Measurements from ENCODE around the gene INKA1. TPM values are rescaled to one million over a fixed set of nuclear protein-coding genes. Genes with fewer than 3 reads are reported as not detected.

The INKA1 gene
- 1.3 and 1.8 TPM in 2 replicates for total RNA-seq (2021; fragmentation: NEBNext Ultra II Directional; extraction: Animal tissue kit (Norgen Biotek cat#: 25700))
- polyA plus RNA-seq (2011; rRNA removed): 4.7 and 4.8 TPM in 2 replicates
- polyA plus RNA-seq (2011; cell fraction: cytosol; rRNA removed): 3.4 TPM
- polyA plus RNA-seq (2011; cell fraction: nucleus; rRNA removed): 4.0 TPM
- 0.70 to 2.1 TPM (median 1.8 TPM) in 4 replicates for polyA plus RNA-seq (2012, experiment 1 of 2)
- polyA plus RNA-seq (2012, experiment 2 of 2): 1.6 TPM
- 1.7 TPM for polyA plus RNA-seq (2013, experiment 1 of 2)
- 1.7 TPM for polyA plus RNA-seq (2013, experiment 2 of 2)
- 1.6 and 2.1 TPM in 2 replicates for polyA minus RNA-seq (2011; rRNA and poly(A)+ RNA removed)
- 1.1 TPM for polyA minus RNA-seq (2011; cell fraction: cytosol; rRNA and poly(A)+ RNA removed)
- polyA minus RNA-seq (2011; cell fraction: nucleus; rRNA and poly(A)+ RNA removed): 3.2 TPM
- long read RNA-seq, experiment 1, partial matches to known transcripts: 2 of 2 reads
- long read RNA-seq, experiment 1, other reads (novel, unspliced or antisense): 0 of 2 reads
- long read RNA-seq, experiment 2: 0 reads

DNA sequence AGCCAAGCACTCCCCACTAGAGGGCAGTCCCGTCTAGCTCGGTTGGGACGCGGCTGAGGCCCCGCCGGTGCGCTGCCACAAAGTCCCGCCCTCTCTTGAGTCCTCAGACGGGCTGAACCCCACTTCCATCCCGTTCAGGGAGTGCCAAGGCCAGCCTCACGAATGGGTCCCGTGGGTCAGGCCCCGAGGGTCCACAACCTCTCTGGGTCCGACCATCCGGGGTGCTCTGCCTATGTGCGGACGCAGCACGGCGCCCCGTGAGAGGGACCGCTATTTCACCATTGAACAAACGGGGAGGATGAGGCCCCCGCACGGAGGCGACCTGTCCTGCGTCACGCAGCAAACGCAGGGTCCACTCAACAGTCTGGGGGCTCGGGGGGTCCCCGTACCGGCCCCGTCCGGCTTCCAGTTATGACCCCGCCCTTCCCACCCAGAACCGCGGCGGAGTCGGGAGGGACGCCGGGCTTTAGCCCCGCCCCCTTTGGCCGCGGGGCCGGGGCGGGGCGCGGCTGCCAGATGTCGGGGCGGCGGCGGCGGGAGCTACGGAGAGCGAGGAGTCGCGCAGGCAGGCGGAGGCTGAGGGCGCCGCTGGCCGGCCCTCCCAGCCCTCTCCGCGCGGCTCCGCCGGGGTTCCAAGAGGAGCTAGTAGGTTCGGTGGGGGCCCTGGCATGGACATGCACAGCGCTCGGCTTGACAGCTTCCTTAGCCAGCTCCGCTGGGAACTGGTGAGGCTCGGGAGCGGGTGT is at the start of gene INKA1:
Gene INKA1, plus strand, starts transcription at position 543 of the 746 bp plus-strand sequence. Its CDS starts 132 bp downstream, at position 675.
- peaks cover 0 to 18% (median 16%) of the 10 kb centered on the region in 4 experiments; a peak in 6 of 7 replicates for H3K27me3 ChIP-seq (replicated peaks in 1 of 4; ENCODE audit: control insufficient read depth in 3 of 4, extremely low read depth in 1 of 4, insufficient read depth in 3 of 4, low read length in 3 of 4)
- peak within 1 kb of the TSS; percentile 35; the same call in 1 of the 2 replicates for H2BK5ac ChIP-seq (ENCODE audit: low read depth, low read length)
- H3K23ac ChIP-seq (ENCODE audit: insufficient read length): no peak within 1 kb of the TSS
- peak; percentile 62 to 94 for DNase-seq (ENCODE audit: low read depth in 1 of 2, low spot score in 2 of 2)
- no peaks in the 10 kb centered on the region for H4K20me1 ChIP-seq (replicated peaks in 1 of 2; ENCODE audit: control insufficient read depth in 1 of 2, insufficient read depth in 2 of 2, low read length in 2 of 2)
- H3K14ac ChIP-seq (ENCODE audit: insufficient read length): no peak within 1 kb of the TSS
- no peaks in the 10 kb centered on the region for H3K79me1 ChIP-seq (ENCODE audit: low read depth, low read length)
- no peak within 1 kb of the TSS for H4K5ac ChIP-seq (ENCODE audit: insufficient read length, low read depth, low read length)
- ChIA-PET CTCF (ENCODE audit: partially characterized antibody) (interaction anchor here (0.6 to 17.0 kb wide), 37 partner anchors 8 to 444 kb away, joined by 3 to 266 read pairs (median 5); partner anchors contain the start of genes AMIGO3, MON1A, RBM6 and UBA7), POLR2A (ENCODE audit: partially characterized antibody) (interaction anchor here (0.6 to 6.2 kb wide), 12 partner anchors 15 to 433 kb away, joined by 3 to 16 read pairs (median 3); no protein-coding TSS in a partner anchor)
- H3K9me3 ChIP-seq (ENCODE audit: insufficient read depth in 2 of 2, low read depth in 1 of 2, low read length in 1 of 2): no peaks in the 10 kb centered on the region
- H3K4me3 ChIP-seq (ENCODE audit: extremely low read depth in 1 of 4, insufficient read depth in 2 of 4, low read depth in 3 of 4, low read length in 4 of 4): peak within 1 kb of the TSS; percentile 24 to 89 (median 78)
- no peak within 1 kb of the TSS for H3K4ac ChIP-seq (replicated peaks; ENCODE audit: insufficient read length, low read depth, low read length)
- peak within 1 kb of the TSS; percentile 0; the same call in 1 of the 2 replicates for H3K18ac ChIP-seq (ENCODE audit: extremely low read depth, low read length)
- 0% methylated on average over 44 of the region's 71 CpGs; no CpG with 5 or more reads in 1 of the 2 experiments for WGBS, 2 experiments (ENCODE audit: extremely low coverage in 1 of 2, insufficient coverage in 1 of 2, insufficient read length in 1 of 2, insufficient replicate concordance in 2 of 2, low coverage in 1 of 2, low lambda C conversion rate in 2 of 2, missing lambda C conversion rate in 1 of 2)
- FAIRE-seq: no peak
- H2BK20ac ChIP-seq (ENCODE audit: low read length): no peak within 1 kb of the TSS
- no peak within 1 kb of the TSS for H4K91ac ChIP-seq (replicated peaks; ENCODE audit: insufficient read length, low read length)
- H3K56ac ChIP-seq (replicated peaks; ENCODE audit: insufficient read length, low read depth, low read length): peak within 1 kb of the TSS; percentile 43
- H4K8ac ChIP-seq (ENCODE audit: extremely low read depth, insufficient read depth, low read length): no peak within 1 kb of the TSS; the same call in 1 of the 2 replicates
- H3K9ac ChIP-seq (replicated peaks in 1 of 4; ENCODE audit: extremely low read depth in 1 of 4, low read depth in 3 of 4, low read length in 3 of 4): no peak within 1 kb of the TSS; a peak in 1 of 7 replicates
- no peak within 1 kb of the TSS for H2BK120ac ChIP-seq (replicated peaks; ENCODE audit: low read depth, low read length)
- no peaks in the 10 kb centered on the region for H3K36me3 ChIP-seq (ENCODE audit: control insufficient read depth in 2 of 4, insufficient read depth in 4 of 4, low read length in 3 of 4)
- H3K23me2 ChIP-seq (ENCODE audit: low read depth, low read length): peaks cover 8% of the 10 kb centered on the region; the same call in 1 of the 2 replicates
- no peak within 1 kb of the TSS for H3K27ac ChIP-seq (ENCODE audit: low read depth, low read length)
- peaks cover 0 to 25% (median 21%) of the 10 kb centered on the region in 4 experiments; a peak in 6 of 7 replicates for H3K4me1 ChIP-seq (replicated peaks in 1 of 4; ENCODE audit: control insufficient read depth in 3 of 4, insufficient read depth in 4 of 4, low read length in 3 of 4)
- no peak within 1 kb of the TSS for H2AK5ac ChIP-seq (ENCODE audit: low read depth, low read length)
- H3K4me2 ChIP-seq (ENCODE audit: insufficient read depth in 1 of 2, low read depth in 2 of 2, low read length in 2 of 2): peak within 1 kb of the TSS; percentile 34 to 92
- peak within 1 kb of the TSS; percentile 81 for H2AFZ ChIP-seq (ENCODE audit: low read length)
- H2BK12ac ChIP-seq (ENCODE audit: low read depth, low read length): no peak within 1 kb of the TSS; the same call in 1 of the 2 replicates
- no peaks in the 10 kb centered on the region for H3K79me2 ChIP-seq (ENCODE audit: control insufficient read depth in 1 of 2, insufficient read depth in 2 of 2, low read length in 2 of 2)
- peak within 1 kb of the TSS; percentile 34; the same call in 1 of the 2 replicates for H2BK15ac ChIP-seq (ENCODE audit: low read length)
- TF ChIP-seq CHD2 (IDR thresholded peaks at IDR 0.05; ENCODE audit: low read length) (no peak), BACH1 (IDR thresholded peaks at IDR 0.05; ENCODE audit: low read length) (peak; percentile 35; the same call in 1 of the 2 replicates), ZNF274 (IDR thresholded peaks at IDR 0.05; ENCODE audit: borderline replicate concordance, extremely low read depth, low read length) (no peak), RAD21 (IDR thresholded peaks at IDR 0.05 in 1 of 2, conservative IDR thresholded peaks at IDR 0.05 in 1 of 2; ENCODE audit: low read depth in 2 of 2, low read length in 2 of 2) (peak; percentile 86 to 91), KDM4A (IDR thresholded peaks at IDR 0.05; ENCODE audit: low read depth, low read length, severe bottlenecking) (peak; percentile 97), KDM5A (IDR thresholded peaks at IDR 0.05; ENCODE audit: low read length) (no peak), HDAC2 (IDR thresholded peaks at IDR 0.05; ENCODE audit: borderline replicate concordance in 1 of 2, low read depth in 2 of 2, low read length in 2 of 2) (peak in 1 of 2 experiments; percentile 57; a peak in 1 of 4 replicates)
